ENCODE measurements around the gene PLA2G4E.

Gene PLA2G4E

DNA sequence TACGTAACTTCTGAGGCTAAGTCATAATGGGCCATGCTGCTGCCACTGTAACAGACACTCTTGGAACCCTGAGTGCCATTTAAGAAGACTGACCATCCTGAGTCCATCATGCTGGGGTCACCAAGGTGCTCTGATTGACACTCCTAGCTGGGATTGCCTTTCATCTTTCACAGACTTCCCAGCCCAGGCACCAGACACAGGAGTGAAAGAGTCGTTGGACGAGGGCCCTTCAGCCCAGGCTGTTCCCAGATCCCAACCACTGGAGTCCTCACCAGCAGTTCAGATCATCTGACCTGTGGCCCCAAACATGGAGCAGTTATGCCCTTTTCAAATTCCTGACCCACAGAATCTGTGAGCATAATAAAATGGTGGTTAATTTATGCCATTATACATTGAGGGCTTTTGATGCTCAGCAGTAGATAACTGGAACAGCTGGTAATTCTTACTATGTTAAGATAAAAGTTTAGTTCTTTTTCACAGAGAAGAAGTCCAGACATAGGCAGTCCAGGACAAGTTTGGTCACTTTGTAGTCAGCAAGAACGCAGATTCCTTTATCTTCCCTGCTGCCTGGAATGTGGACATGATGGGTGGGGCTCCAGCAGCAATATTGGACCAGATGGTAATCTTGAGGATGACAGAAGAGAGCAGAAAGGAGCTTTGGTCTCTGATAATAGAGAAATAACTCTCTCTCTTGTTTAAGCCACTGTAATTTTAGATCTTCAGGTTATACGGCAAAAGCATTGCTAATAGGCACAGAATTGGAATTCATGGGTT, 41.2 kb downstream of the PLA2G4E start:
- in situ Hi-C loops (cut with HindIII; ENCODE audit: low sequenced_read_pairs) = no loop called here

DNA sequence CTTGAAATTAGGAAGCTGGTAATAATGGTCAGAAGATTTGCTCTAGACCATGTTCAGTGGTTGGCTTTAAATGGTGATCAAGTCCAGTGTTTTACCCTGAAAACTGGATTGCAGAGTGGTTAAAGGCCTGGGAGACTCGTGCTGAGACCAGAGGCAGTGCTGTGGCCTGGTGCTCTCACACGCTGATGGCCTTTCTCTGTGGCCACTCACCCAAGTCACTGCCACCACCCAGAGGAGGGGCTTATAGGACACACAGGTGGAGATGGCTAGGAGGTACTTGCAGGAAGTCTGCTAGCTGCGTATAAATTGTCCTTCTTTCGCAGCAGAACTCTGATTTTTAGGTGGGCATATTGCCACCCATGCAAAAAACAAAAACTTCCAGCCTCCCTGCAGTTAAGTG, 42.3 kb downstream of the PLA2G4E start:
- in situ Hi-C loops (cut with HindIII; ENCODE audit: low sequenced_read_pairs) = no loop called here

DNA sequence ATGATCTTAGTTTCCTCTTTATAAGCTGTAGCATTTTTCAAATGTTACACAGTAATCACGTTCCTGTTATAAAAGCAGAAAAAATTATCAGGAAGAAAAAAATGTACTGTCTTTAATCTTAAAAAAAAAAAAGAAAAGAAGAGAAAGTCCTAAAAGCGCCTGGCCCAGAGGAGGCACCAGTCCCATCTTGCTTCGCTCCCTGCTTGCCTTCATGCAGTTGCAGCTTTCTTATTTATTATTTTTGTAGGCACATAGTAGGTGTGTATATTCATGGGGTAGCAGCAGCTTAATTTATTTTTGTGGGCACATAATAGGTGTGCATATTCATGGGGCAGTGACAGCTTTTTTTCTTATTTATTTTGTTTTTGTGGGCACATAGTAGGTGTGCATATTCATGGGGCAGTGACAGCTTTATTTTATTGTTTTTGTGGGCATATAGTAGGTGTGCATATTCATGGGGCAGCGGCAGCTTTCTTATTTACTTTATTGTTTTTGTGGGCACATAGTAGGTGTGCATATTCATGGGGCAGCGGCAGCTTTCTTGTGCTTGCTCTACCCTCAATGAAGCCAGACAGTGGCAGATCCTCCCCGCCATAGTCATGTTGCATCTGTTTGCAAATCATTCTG, 43.0 kb downstream of the PLA2G4E start:
- in situ Hi-C loops (cut with HindIII; ENCODE audit: low sequenced_read_pairs) = no loop called here

DNA sequence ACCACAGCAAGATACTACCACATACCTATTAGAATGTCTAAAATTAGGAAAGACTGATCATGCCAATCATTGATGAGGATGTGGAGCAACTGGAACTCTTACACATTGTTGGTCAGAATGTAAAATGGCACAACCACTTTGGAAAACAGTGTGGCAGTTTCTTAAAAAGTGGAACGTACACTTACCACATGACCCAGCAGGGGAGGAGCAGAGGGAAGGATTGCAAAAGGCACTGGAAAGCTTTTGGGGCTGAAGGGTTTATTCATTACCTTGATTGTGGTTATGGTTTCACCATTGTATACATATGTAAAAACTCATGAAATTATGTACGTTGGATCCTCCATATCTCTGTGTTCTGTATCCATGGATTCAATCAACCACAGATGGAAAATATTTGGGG, 45.2 kb downstream of the PLA2G4E start:
- in situ Hi-C loops (cut with HindIII; ENCODE audit: low sequenced_read_pairs) = no loop called here

DNA sequence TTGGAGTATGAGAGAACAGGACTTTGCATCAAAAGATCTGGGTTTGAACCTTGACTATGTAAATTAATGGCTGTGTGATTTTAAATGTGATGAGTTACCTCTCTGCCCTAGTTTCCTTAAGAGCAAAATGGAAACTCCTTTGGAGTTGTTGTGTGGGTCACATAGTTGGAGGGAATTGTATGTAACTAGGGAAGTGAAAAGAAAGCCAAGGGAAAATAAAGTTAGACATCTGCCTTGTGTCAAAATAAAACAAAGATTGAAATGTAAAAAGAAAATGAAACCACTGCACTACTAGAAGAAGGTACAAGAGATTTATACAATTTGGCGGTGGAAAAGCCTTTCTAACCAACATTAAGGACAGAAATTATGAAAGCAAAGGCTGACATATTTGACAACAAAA, 46.8 kb downstream of the PLA2G4E start:
- in situ Hi-C loops (cut with HindIII; ENCODE audit: low sequenced_read_pairs) = loop anchor here (5.0 kb wide), 1 partner anchor 82 kb away; the partner anchor contains the start of gene SPTBN5

DNA sequence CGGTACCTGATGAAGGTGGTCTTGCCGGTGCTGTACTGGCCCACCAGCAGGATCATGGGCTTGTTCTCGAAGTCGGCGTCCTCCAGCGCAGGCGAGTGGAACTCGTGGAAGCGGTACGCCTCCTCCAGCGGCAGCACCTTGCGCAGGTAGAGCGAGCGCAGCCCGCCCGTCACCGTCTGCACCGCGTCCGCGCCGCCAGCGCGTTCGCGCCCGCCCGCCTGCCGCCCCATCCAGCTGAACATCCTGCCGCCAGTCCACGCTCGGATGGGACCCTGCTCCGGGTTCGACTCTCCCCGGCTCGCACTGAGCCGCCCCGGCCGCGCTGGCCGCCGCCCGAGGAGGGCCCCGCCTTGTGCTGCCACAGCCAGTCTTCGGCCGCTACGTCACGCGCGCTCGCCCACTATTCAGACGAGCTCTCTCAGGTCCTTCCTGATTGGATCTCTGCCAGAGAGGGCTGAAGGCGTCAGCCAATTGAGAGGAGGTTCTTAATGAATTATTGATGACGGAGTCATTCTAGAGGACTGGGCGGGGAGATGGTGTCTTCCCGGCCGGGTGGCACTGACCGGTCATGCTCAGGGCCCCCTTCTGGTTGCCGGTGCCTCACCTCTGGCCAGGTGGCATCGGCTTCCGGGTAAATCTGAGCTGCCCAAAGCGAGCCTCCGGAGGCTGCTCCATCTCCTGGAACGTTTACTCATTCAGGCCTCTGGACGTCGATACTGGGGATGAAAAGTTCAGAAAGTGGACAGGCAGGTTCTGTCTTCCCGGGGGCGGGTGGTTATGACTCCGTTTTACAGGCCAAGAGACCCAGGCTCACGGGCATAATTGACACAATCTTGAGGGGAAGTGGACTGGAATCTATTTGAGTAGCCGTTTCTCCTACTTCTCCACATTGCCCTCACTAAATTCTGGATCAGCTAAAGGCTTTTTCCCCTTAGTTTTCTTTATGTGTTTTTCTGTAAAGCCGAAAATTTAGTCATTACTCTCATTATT, 48.3 kb downstream of the PLA2G4E start, which contains the start of gene EHD4:
Gene EHD4, minus strand, starts transcription at position 305 of the 990 bp plus-strand sequence. Its CDS starts 63 bp downstream, at position 242.
- in situ Hi-C loops (cut with HindIII; ENCODE audit: low sequenced_read_pairs) = loop anchor here (5.0 kb wide), 1 partner anchor 80 kb away; the partner anchor contains the start of gene SPTBN5

DNA sequence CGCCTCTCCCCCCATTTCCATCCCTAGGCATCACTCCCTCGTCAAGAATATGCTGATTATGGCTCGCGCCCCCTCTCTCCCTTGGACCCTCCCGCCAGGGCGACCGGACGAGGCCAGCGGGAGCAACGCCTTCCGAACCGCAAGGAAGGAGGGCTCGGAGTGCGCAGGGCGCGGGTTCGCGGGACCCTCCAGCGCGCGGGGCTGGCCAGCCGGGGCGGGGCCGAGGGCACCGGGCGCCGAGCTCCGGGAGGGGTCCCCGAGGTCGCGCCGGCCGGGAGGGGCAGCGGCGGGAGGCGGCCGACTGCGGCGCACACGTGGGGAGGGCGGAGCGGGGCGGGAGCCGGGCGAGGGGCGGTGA, 49.0 kb downstream of the PLA2G4E start:
- in situ Hi-C loops (cut with HindIII; ENCODE audit: low sequenced_read_pairs) = loop anchor here (5.0 kb wide), 1 partner anchor 80 kb away; the partner anchor contains the start of gene SPTBN5

DNA sequence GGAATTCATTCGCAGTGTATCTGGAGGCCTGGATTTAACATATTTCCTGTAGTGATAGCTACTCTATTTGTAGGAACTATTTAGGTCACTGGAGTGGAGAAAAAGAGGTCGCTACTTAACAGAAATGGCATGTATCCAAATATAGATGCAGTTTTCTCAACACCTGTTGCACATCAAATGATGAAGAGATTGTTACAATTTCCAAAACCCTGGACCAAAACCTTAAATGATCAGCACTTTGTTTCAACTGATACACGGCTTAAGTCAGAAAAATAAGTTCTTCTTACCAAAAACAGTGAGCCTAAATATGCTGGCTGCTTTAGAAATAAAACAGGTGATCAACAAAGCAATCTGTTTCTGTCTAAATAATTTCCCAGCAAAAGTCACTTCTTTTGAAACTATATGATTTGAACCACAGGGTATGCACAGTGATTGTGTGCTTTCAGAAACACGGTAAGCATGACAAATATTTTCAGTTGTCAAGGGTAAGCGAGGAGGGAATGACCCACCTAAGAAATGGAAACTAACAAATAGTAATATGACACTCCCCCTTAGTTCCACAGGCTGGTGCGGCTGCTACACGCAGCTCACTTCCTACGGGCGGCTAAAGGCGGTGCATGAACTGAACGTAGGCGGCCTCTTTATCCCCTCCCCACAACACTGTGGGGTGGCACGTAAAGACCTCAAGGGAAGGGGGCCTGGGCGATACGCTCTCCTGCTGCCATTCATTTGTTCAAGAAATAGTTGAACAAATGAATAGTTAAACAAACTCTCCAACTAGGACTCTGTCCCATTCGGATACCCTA, 49.5 kb downstream of the PLA2G4E start:
- in situ Hi-C loops (cut with HindIII; ENCODE audit: low sequenced_read_pairs) = loop anchor here (5.0 kb wide), 1 partner anchor 79 kb away; the partner anchor contains the start of gene SPTBN5

DNA sequence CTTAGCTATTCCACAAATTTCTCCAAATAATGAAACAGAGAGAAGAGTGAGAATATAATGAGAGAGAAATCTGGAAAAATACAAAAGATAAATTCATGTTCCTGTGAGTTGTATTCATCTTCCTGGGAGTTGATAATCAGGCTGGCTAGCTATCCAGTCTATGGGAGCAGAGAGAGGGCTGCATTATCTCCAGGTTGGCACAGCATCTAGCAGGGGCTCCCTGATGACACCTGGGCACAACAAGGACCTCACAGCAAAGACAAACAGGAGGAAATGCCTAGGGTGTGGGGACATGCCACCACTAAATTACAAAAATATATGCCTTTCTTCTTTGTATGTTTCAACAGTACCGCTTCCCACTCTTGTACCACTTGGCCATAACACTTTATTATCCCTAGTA, 50.4 kb downstream of the PLA2G4E start:
- in situ Hi-C loops (cut with HindIII; ENCODE audit: low sequenced_read_pairs) = loop anchor here (5.0 kb wide), 1 partner anchor 78 kb away; the partner anchor contains the start of gene SPTBN5

DNA sequence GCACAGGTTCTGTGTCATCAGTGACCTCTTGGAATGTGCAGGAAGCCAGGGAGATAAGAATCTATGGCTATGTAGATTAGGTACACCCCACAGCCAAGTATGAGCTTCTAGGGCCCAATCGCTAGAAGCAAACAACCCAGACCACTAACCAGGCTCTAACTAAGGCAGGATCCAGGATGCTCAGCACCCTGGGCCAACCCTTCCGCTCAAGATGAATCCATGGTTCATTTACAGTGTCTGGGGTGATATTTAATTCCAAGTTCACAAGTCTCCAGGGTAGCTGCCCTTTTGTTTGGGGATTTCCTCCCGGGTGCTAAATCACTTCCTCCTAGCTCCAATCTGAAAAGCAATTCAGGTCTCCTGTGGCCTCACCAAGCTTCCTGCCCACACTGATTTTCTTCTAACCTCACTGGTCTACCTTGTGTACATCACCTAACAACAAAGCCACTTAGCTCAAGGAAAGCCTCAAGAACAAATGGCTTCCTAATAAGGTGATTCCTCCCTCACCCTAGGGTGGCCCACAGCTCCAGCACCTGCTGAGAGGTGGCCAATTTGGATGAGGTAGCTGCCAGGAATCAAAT, 50.9 kb downstream of the PLA2G4E start:
- in situ Hi-C loops (cut with HindIII; ENCODE audit: low sequenced_read_pairs) = loop anchor here (5.0 kb wide), 1 partner anchor 78 kb away; the partner anchor contains the start of gene SPTBN5

DNA sequence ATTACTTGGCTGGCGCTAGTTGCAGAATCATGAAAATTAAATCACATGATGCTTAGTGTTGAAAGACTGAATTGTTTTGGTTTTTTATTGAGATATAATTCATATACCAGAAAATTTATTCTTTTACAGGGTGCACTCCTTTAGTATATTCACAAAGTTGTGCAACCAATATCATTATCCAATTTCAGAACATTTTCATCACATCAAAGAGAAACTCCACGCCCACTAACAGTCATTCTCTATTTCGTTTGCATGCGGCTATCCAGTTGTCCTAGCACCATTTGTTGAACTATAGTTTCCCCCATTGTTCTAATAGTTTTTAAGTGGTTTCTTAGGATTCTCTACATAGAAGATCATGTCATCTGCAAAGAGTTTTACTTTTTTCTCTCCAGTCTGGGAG, 52.1 kb downstream of the PLA2G4E start:
- in situ Hi-C loops (cut with HindIII; ENCODE audit: low sequenced_read_pairs) = no loop called here

DNA sequence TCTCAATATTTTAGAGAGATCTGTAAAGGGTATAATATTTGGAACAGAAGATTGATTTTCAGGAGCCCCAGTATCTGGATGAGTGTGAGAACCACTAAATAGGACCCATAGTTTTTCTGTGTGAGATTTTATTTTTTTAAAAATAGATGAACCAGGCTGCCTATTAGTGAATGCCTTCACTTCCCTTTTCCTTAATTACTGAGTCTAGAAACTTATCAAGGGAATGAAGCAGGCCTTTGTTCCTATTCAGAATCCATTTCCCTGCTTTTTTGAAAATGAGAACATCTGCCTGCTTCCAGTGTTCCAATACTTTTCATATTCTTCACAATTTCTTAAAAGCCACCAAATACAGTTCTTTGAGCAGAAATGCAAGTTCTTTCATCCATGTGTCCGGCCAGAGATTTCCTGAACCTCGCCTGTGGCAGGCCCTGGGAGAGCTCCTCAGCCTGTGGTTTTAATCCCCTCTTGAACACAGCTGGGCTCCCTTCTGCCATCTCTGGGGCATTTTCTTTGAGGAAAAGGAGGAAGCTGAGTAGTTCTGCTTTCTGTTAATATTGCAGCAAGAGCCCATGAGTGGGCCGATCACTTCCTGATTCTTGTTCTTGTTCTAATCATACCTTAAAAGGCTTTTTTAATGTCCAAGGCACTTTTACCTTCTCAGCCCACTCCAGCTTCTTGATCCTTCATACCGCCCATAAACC, 53.2 kb downstream of the PLA2G4E start:
- in situ Hi-C loops (cut with HindIII; ENCODE audit: low sequenced_read_pairs) = no loop called here

DNA sequence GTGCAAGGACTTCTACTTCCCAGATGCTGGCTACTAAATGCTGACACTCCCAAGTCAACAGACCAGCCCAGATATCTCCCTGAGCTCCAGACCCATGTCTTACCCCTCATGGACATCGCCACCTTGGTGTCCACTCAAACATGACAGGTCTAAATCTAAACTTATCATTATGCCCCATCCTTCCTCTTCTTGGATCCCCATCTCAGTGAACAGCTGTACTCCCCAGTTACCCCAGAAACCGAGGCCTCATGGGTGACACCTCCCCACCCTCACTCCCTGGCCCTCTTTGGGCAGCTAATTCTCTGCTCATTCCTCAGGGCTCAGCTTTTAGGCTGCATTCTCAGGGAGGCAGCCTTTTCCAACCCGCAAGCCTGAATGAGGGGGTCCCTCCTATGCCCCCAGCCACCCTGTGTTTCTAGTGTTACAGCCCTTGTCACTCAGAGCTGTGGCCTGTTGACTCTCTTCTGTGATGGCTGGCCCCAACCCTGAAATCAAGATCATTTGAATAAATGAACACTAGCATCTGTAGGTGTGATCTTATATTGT, 53.8 kb downstream of the PLA2G4E start:
- in situ Hi-C loops (cut with HindIII; ENCODE audit: low sequenced_read_pairs) = no loop called here

DNA sequence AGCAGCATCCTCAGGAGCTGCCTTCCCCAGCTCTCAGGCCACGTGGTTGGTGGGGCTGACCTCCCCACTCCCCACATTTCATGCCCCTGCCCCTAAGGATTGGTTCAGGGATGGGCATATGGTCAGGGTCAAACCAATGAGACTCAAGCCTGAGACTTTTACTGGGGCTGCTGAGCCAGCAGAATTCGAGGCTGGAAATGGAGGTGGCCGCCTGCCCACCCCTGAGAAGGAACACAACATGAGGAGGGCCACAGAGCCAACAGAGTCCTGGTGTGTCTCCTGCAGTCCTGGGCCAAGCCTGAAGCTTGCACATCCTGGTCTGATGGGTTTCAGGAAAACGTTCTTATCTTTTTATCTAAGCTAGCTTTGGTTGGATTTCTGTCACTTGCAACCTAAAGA, 54.4 kb downstream of the PLA2G4E start:
- in situ Hi-C loops (cut with HindIII; ENCODE audit: low sequenced_read_pairs) = no loop called here

DNA sequence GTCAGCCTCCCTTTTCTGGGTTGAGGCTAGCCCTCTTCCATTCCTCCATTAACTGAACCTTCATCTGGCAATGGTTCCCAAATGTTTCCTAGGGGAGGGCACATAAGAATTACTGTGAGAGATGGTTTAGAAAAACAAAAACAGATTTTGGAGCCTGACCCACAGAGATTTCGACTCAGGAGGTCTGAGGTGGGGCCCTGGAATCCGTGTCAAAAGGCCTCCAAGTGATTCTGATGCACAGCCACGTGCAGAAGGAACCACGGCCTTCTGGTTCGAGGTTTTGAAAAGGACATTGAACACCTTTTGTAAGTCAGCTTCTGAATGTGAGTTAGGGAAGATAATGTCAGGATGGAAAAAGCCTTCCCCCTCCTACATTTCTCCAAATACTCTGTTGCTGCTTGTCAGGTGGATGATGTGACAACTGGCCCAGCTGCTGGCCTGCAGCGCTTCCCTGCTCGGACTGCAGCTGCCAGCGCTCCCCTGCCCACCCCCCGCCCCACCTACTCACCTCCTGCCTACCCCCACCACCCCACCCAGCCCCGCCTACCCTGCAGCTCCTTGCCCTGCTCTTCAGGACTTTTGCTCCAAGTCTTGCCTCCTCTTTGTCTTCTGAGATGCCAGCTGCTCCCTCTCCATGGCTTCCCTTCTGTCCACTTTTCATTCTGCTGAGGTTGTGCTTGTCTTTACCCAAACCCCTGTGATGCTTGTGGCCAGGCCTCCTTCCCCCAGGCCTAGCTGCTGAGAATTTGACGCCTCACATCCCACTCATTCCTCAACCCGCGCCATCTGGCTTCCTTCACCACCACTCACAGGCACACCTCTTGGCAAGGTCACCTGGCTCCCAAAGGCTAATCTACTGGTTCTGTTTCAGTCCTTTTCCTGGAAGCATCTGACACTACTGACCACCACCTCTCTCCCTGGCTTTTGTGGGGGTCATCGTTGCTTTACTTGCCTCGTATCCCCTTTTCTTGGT, 55.1 kb downstream of the PLA2G4E start:
- in situ Hi-C loops (cut with HindIII; ENCODE audit: low sequenced_read_pairs) = no loop called here

DNA sequence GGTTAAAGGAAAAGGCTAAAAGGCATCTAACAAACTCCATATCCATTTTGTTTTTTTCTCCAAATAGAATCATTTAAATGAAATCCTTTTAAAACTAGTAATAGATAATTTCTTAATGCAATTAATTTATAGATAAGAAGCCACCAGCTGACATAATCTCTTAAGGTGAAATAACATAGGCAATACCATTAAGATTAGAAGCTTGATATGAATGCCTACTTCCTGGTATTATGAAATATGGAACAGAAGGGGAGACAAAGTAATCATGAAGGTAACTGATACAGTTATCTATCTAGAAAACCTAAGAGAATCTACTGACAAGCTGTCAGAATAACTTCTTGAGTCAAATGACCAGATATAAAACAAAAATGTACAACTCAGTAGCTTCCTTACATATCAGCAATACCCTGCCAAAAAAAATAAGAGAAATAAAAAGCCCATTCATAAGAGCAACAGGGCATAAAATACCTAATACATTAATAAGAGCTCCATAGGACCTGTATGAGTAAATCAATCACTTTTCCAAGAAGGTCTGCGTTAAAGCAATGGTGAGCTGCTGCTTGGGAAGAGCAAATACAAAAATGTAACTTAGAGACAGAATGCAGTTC, 59.1 kb downstream of the PLA2G4E start:
- in situ Hi-C loops (cut with HindIII; ENCODE audit: low sequenced_read_pairs) = no loop called here

DNA sequence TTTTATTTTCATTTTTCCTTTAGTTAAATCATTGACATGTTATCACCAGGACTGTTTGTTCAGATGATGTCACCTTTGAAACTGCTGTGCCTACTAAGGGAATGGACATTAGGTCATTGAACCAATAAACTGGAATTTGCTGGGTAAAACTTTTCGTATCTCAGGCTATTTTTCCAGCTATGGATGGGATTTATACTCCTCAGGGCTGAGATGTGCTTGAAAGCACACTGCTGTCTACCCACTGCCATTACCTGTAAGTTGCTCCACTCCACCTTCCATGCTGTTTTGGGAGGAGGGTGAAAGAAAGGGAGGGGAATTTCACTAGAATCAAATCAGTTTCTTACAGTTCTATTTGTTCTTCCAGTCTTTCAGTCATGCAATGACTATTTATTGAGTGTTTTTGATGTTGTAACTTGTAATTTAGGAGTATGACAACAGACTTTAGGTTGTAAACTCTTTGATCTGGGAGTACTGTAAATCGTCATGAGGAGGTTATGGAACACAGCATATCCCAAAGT, 59.8 kb downstream of the PLA2G4E start:
- in situ Hi-C loops (cut with HindIII; ENCODE audit: low sequenced_read_pairs) = no loop called here

Data from endothelial cell of hepatic sinusoid (primary cell).